PC-9 (cell line): ENCODE results near the gene CDH22. TPM values are rescaled to one million over a fixed set of nuclear protein-coding genes. Genes with fewer than 3 reads are reported as not detected.

Experiments
- BruUV-seq: library from RNA; stranded (reverse); fragments of 400-500 nt; replicated peaks from 2 replicates; lab custom pipeline; 2021; lab: Mats Ljungman, UMichigan
- CTCF ChIA-PET: fragments of 300-600 bp; sonication (Branson Sonifier 250); formaldehyde crosslinking; loops from one replicate; lab custom pipeline; 2022; ENCODE audit warnings: antibody characterized with exemption; lab: Charles Lee
- POLR2A ChIA-PET: fragments of 300-600 bp; sonication (Branson Sonifier 250); formaldehyde crosslinking; loops from one replicate; lab custom pipeline; 2022; ENCODE audit warnings: antibody characterized with exemption; ENCODE audit not compliant: unreplicated experiment; lab: Charles Lee
- DNase-seq, 2 experiments: peaks; one replicate each; pipeline versions ENCODE4 v3.0.0 to v3.0.0-alpha.2; 2015 to 2022; ENCODE audit warnings: mixed read lengths in 1 of 2
- H2AFZ ChIP-seq: fragments of 200-600 bp; sonication (generic); 2 replicates; pipeline ENCODE4 v1.8.1; 2017; ENCODE audit warnings: antibody characterized with exemption
- H3F3A ChIP-seq: fragments of 200-600 bp; sonication (generic); 2 replicates; pipeline ENCODE4 v1.8.1; 2017; ENCODE audit warnings: antibody characterized with exemption, mild to moderate bottlenecking, low read depth; ENCODE audit not compliant: insufficient read depth
- H3K27ac ChIP-seq: fragments of 200-600 bp; sonication (generic); 2 replicates; pipeline ENCODE4 v1.6.1; 2016; ENCODE audit warnings: mixed run types
- H3K27me3 ChIP-seq: fragments of 200-600 bp; sonication (generic); 2 replicates; pipeline ENCODE4 v1.6.1; 2016; ENCODE audit warnings: low read depth, mixed run types; ENCODE audit not compliant: insufficient read depth
- H3K36me3 ChIP-seq: fragments of 200-600 bp; sonication (generic); 2 replicates; pipeline ENCODE4 v1.6.1; 2016; ENCODE audit warnings: low read depth, mixed run types
- H3K4me1 ChIP-seq: fragments of 200-600 bp; sonication (generic); replicated peaks from 2 replicates; pipeline ENCODE4 v1.6.1; 2016; ENCODE audit warnings: mixed run types; ENCODE audit not compliant: insufficient read depth
- H3K4me2 ChIP-seq: fragments of 200-600 bp; sonication (generic); 2 replicates; pipeline ENCODE4 v1.6.1; 2017; ENCODE audit warnings: mixed run types
- H3K4me3 ChIP-seq: fragments of 200-600 bp; sonication (generic); 2 replicates; pipeline ENCODE4 v1.6.1; 2016; ENCODE audit warnings: mixed run types
- H3K79me2 ChIP-seq: fragments of 200-600 bp; sonication (generic); 2 replicates; pipeline ENCODE4 v1.6.1; 2017; ENCODE audit warnings: low read depth, mixed run types
- H3K9me2 ChIP-seq: fragments of 200-600 bp; sonication (generic); 2 replicates; pipeline ENCODE4 v1.8.1; 2017; ENCODE audit warnings: mild to moderate bottlenecking; ENCODE audit not compliant: insufficient read depth
- H3K9me3 ChIP-seq: fragments of 200-600 bp; sonication (generic); 2 replicates; pipeline ENCODE4 v1.8.1; 2016; ENCODE audit warnings: low read depth; ENCODE audit not compliant: insufficient read depth
- H4K20me1 ChIP-seq: fragments of 200-600 bp; sonication (generic); 2 replicates; pipeline ENCODE4 v1.8.1; 2017; ENCODE audit not compliant: insufficient read depth
- EZH2 ChIP-seq: fragments of 200-600 bp; sonication (generic); IDR thresholded peaks from 2 replicates; pipeline ENCODE4 v1.8.0; 2017; ENCODE audit warnings: antibody characterized with exemption, low read depth
- intact Hi-C: fragments of 100-400 bp; cut with micrococcal nuclease; formaldehyde crosslinking; loops from one replicate; pipeline ENCODE4 v1.10.0; 2022; ENCODE audit not compliant: unreplicated experiment
- total RNA-seq: library from RNA; stranded (reverse); gene quantifications from 2 replicates; pipeline ENCODE4 v1.2.3, GENCODE V29; 2021
- TF ChIP-seq, protein P1 (sequence below): fragments of 200-600 bp; sonication (generic); conservative IDR thresholded peaks from 2 replicates; pipeline ENCODE4 v1.6.1; 2017; ENCODE audit warnings: mixed run types, antibody characterized with exemption, mild to moderate bottlenecking, moderate library complexity

CDH22 gene
- total RNA-seq, 1 experiment from 2014 or later = not detected

DNA sequence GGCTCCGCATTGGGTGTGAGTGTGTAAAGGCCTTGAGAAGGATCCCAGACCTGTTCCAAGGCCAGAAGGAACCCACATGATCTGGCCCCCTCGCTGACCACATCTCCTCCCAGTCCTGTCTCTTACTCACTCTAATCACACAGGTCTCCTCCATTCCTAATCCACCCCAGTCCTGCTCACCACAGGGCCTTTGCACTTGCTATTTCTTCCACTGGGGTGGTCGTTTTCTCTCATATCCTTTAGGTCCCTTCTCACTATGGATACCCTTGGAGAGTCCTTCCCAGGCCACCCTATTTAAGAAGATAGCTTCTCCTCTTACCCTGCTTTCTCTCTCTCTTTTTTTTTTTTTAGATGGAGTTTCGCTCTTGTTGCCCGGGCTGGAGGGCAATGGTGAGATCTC lies 124.5 kb downstream of the CDH22 start:
- H3F3A ChIP-seq = no peaks in the 10 kb centered on the region
- H3K4me3 ChIP-seq = no peak overlapping the region
- H4K20me1 ChIP-seq = peaks cover 4% of the 10 kb centered on the region; the same call in 1 of the 2 replicates
- H3K4me1 ChIP-seq = no peaks in the 10 kb centered on the region
- no TSS peak for BruUV-seq
- no peak for DNase-seq
- H3K9me3 ChIP-seq = no peaks in the 10 kb centered on the region
- peaks cover 93% of the 10 kb centered on the region for H3K27me3 ChIP-seq
- TF ChIP-seq, protein P1, sequence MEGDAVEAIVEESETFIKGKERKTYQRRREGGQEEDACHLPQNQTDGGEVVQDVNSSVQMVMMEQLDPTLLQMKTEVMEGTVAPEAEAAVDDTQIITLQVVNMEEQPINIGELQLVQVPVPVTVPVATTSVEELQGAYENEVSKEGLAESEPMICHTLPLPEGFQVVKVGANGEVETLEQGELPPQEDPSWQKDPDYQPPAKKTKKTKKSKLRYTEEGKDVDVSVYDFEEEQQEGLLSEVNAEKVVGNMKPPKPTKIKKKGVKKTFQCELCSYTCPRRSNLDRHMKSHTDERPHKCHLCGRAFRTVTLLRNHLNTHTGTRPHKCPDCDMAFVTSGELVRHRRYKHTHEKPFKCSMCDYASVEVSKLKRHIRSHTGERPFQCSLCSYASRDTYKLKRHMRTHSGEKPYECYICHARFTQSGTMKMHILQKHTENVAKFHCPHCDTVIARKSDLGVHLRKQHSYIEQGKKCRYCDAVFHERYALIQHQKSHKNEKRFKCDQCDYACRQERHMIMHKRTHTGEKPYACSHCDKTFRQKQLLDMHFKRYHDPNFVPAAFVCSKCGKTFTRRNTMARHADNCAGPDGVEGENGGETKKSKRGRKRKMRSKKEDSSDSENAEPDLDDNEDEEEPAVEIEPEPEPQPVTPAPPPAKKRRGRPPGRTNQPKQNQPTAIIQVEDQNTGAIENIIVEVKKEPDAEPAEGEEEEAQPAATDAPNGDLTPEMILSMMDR = no peak
- TF ChIP-seq EZH2 = no peak
- intact Hi-C loops = no loop called here
- ChIA-PET POLR2A (no interaction called here), CTCF (no interaction called here)
- no peaks in the 10 kb centered on the region for H3K9me2 ChIP-seq
- no peak overlapping the region for H3K4me2 ChIP-seq
- H3K79me2 ChIP-seq = no peaks in the 10 kb centered on the region
- H3K36me3 ChIP-seq = no peaks in the 10 kb centered on the region
- no peak overlapping the region for H3K27ac ChIP-seq
- H2AFZ ChIP-seq = no peak overlapping the region

DNA sequence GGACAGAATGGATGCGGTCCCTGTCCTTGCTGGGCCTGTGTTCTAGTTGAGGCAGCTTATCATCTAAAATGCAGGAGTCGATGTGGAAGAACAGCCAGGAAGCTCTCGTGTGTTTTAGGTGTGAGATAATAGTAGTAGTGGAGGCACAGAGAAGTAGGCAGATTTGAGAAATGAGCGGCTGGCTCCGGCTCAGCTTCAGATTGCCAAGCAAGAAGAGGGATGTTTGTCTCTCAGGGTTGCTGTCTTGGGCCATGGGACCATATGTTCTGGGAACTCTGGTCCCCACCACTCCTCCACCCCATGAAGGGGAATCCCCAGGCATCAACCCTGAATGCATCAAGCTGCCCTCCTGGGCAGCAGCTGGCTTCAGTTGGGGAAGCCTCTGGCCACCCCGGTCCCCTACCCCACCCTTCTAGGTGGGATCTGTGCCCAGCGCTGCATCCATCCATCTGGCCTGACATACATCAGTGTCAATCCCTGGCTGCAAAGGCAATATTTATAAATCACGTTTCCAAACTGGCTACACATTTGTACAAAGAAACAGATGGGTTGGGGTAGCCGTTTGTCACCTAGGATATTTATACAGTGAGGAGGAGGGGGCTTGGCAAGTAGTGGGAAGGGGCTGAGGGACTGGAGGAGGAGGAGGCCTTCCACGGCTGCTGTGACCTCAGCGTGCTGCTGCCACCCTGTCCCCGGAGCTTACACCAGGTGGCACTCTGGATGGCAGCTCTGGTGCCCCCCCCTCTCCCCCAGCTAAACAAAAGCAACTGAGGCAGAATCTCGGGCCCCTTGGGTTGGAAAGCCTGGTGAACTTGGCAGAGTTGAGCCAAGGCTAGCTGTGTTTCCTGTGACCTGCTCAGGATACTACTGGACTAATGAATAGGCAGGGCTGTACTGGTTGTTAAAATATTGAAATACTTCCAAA lies 125.8 kb downstream of the CDH22 start:
- no peaks in the 10 kb centered on the region for H3K79me2 ChIP-seq
- peaks cover 93% of the 10 kb centered on the region for H3K27me3 ChIP-seq
- H3K4me1 ChIP-seq = no peaks in the 10 kb centered on the region
- H3K4me2 ChIP-seq = no peak overlapping the region
- ChIA-PET CTCF (no interaction called here), POLR2A (interaction anchor here (0.7 kb wide), 1 partner anchor 15 kb away, joined by 7 read pairs; no protein-coding TSS in a partner anchor)
- H2AFZ ChIP-seq = no peak overlapping the region
- no peaks in the 10 kb centered on the region for H3F3A ChIP-seq
- no peak for DNase-seq
- H3K9me3 ChIP-seq = no peaks in the 10 kb centered on the region
- no peaks in the 10 kb centered on the region for H3K9me2 ChIP-seq
- H4K20me1 ChIP-seq = peaks cover 4% of the 10 kb centered on the region; the same call in 1 of the 2 replicates
- H3K4me3 ChIP-seq = no peak overlapping the region
- no peaks in the 10 kb centered on the region for H3K36me3 ChIP-seq
- BruUV-seq = no TSS peak
- intact Hi-C loops = no loop called here
- TF ChIP-seq, protein P1 = no peak
- no peak for TF ChIP-seq EZH2
- no peak overlapping the region for H3K27ac ChIP-seq

DNA sequence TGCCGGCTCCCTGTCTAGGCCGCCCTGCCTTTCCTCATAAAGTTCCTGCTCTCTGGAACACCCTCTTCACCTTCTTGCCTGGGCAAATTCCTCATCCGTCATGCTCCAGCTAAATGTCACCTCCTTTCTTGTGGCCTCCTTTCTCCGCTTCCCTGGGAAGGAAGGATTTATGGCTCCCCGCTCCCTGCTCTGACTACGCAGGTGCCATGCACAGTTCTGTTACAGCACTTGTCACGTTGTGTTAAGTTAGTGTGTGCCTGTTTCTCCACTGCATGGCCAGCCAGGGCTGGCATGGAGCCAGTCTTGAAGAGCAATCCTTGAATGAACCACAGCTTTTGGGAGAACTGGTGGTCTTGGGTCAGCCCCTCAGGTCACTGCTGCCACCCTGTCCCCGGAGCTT lies 128.4 kb downstream of the CDH22 start:
- Histone ChIP-seq H3K9me2 (no peaks in the 10 kb centered on the region), H3K4me1 (no peaks in the 10 kb centered on the region), H4K20me1 (peaks cover 4% of the 10 kb centered on the region; the same call in 1 of the 2 replicates), H3K9me3 (no peaks in the 10 kb centered on the region), H3K27me3 (peaks cover 93% of the 10 kb centered on the region), H3K27ac (no peak overlapping the region), H3K4me3 (no peak overlapping the region), H2AFZ (no peak overlapping the region), H3F3A (no peaks in the 10 kb centered on the region), H3K4me2 (no peak overlapping the region), H3K79me2 (no peaks in the 10 kb centered on the region), H3K36me3 (no peaks in the 10 kb centered on the region)
- DNase-seq = no peak
- no TSS peak for BruUV-seq
- intact Hi-C loops = no loop called here
- TF ChIP-seq, protein P1 = no peak
- no peak; the same call in 1 of the 2 replicates for TF ChIP-seq EZH2
- ChIA-PET POLR2A (no interaction called here), CTCF (no interaction called here)
